Thyroid gland (tissue), 4 donors: Measurements from ENCODE around the gene PCNX1.

ENCODE experiments used
- CTCF ChIP-seq, 6 experiments: fragments of 200-600 bp in 3 of 6; fragments of 450-650 bp in 3 of 6; sonication (generic) in 3 of 6; IDR thresholded peaks; one replicate each; pipeline ENCODE4 v1.5.1; 2016 to 2019; ENCODE audit warnings: antibody characterized with exemption in 6 of 6, mild to moderate bottlenecking in 2 of 6, inconsistent platforms in 1 of 6, moderate library complexity in 1 of 6
- POLR2A ChIP-seq, 2 donors: fragments of 450-650 bp; IDR thresholded peaks; one replicate each; pipeline ENCODE4 v1.6.1; 2017; ENCODE audit warnings: antibody characterized with exemption in 2 of 2, mild to moderate bottlenecking in 2 of 2, moderate library complexity in 1 of 2

GRCh38 chr14:70926235-70926830, 19.1 kb downstream of the PCNX1 start:
- TF ChIP-seq CTCF (IDR thresholded peaks at IDR 0.05) (no peak), POLR2A (IDR thresholded peaks at IDR 0.05) (no peak)
